Progenitor cell of endocrine pancreas (in vitro differentiated cells): ENCODE data around the gene CLCF1. TPM values are rescaled to one million over a fixed set of nuclear protein-coding genes. Genes with fewer than 3 reads are reported as not detected.

Experiments used
- DNase-seq: peaks from one replicate; pipeline ENCODE4 v3.0.0; 2021; ENCODE audit warnings: low spot score; ENCODE audit not compliant: unreplicated experiment
- H3K27ac Mint-ChIP-seq: 2 replicates; pipeline ENCODE4 v1.8.0; 2021; ENCODE audit warnings: mild to moderate bottlenecking, moderate library complexity, mixed read lengths
- H3K27me3 Mint-ChIP-seq: 2 replicates; pipeline ENCODE4 v1.8.0; 2021; ENCODE audit warnings: mixed read lengths
- H3K36me3 Mint-ChIP-seq: 2 replicates; pipeline ENCODE4 v1.8.0; 2022; ENCODE audit warnings: mixed read lengths; ENCODE audit not compliant: insufficient read depth
- H3K4me1 Mint-ChIP-seq: 2 replicates; pipeline ENCODE4 v1.8.0; 2021; ENCODE audit warnings: low read depth, mixed read lengths
- H3K4me3 Mint-ChIP-seq: 2 replicates; pipeline ENCODE4 v1.8.0; 2021; ENCODE audit warnings: low read depth, mild to moderate bottlenecking, moderate library complexity, mixed read lengths
- H3K9me3 Mint-ChIP-seq: 2 replicates; pipeline ENCODE4 v1.8.0; 2021; ENCODE audit warnings: low read depth, mixed read lengths
- total RNA-seq: library from RNA; stranded (reverse); gene quantifications from 2 replicates; pipeline ENCODE4 v1.2.1, GENCODE V29; 2021
- TF ChIP-seq, protein P1 (sequence below): fragments of 200-600 bp; sonication (generic); IDR thresholded peaks from one replicate; pipeline ENCODE4 v1.5.0; 2021; ENCODE audit warnings: antibody characterized with exemption, mild to moderate bottlenecking; ENCODE audit not compliant: unreplicated experiment

CLCF1 gene
- total RNA-seq, 1 donor from 2014 or later = 6.9 TPM

DNA sequence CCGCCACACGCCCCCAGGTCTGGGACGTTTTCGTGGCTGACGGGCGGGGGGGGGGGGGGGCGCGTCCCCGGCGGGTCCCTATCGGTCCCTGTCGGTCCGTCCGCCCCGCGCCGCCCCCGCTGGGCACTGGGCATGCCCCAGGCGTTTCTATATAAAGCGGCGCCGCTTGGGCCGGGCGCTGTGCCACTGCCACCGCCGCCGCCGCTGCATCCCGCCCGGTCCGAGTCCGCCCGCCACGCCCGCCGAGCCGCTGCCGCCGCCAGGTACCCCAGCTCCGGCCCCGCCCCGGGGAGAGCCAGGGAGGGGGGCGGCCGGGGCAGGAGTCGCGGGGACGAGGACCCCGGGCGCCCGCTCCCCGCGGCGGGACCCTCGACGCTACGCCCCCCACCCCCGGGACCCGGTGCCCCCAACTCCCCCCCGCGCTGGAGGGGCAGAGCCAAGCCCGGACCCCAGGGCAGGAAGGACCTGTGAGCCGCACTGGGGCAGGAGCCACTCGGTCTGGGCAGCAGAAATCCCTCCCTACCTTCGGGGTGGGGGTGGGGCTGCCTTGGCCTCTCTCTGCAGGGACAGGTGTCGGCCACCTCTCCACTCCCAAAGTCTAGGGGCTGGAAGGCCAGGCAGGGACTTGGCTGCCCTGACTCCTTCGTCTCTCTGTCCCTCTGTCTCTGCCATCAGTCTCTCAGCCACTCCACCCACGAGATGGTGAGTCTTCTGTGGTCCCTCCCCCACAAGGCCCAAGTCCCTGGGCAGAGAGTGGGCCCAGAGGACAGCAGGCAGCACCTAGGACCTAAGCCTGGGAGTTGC lies 42.3 kb upstream of the CLCF1 start, which contains the start of gene CARNS1:
CARNS1 (plus strand) TSS at position 178 of the 804 bp plus-strand sequence; CDS start at position 700, 522 bp downstream.
- peaks cover 35% of the 10 kb centered on the region for H3K27me3 Mint-ChIP-seq
- H3K4me1 Mint-ChIP-seq = peaks cover 4% of the 10 kb centered on the region
- no peak for DNase-seq
- TF ChIP-seq, protein P1, sequence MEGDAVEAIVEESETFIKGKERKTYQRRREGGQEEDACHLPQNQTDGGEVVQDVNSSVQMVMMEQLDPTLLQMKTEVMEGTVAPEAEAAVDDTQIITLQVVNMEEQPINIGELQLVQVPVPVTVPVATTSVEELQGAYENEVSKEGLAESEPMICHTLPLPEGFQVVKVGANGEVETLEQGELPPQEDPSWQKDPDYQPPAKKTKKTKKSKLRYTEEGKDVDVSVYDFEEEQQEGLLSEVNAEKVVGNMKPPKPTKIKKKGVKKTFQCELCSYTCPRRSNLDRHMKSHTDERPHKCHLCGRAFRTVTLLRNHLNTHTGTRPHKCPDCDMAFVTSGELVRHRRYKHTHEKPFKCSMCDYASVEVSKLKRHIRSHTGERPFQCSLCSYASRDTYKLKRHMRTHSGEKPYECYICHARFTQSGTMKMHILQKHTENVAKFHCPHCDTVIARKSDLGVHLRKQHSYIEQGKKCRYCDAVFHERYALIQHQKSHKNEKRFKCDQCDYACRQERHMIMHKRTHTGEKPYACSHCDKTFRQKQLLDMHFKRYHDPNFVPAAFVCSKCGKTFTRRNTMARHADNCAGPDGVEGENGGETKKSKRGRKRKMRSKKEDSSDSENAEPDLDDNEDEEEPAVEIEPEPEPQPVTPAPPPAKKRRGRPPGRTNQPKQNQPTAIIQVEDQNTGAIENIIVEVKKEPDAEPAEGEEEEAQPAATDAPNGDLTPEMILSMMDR = no peak
- no peaks in the 10 kb centered on the region for H3K36me3 Mint-ChIP-seq
- no peaks in the 10 kb centered on the region for H3K9me3 Mint-ChIP-seq
- no peak within 1 kb of the TSS for H3K27ac Mint-ChIP-seq
- peak within 1 kb of the TSS; percentile 57 for H3K4me3 Mint-ChIP-seq

DNA sequence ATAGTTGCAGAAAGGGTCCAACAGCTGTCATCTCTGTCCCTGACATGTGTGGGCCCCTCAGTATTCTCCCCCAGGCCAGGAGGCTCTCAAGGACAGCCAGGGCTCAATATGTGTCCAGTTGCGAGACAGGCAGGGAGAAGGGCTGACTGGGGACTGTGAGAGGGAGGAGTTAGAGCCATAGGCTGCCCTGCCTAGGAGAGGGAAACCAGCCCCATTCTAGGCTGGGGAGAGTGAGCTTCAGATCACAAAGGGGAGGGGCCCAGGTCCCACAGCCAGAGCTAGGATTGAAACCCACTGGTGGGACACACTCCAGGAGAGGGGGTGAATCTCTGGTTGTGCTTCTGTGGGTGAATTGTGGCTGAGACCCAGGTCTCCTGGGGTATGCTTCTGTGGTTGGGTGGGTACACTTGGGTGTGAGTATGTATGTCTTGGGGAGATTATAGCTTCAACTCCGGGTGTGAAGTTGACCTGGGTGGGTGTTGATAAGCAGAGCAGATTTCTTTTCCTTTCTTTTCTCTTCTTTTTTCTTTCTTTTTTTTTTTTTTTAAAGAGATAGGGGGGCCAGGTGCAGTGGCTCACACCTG lies 40.0 kb upstream of the CLCF1 start:
- peaks cover 37% of the 10 kb centered on the region for H3K27me3 Mint-ChIP-seq
- no peak overlapping the region for H3K27ac Mint-ChIP-seq
- H3K9me3 Mint-ChIP-seq = no peaks in the 10 kb centered on the region
- peaks cover 5% of the 10 kb centered on the region for H3K4me1 Mint-ChIP-seq
- no peak overlapping the region for H3K4me3 Mint-ChIP-seq
- no peaks in the 10 kb centered on the region for H3K36me3 Mint-ChIP-seq
- DNase-seq = no peak
- TF ChIP-seq, protein P1 = no peak

DNA sequence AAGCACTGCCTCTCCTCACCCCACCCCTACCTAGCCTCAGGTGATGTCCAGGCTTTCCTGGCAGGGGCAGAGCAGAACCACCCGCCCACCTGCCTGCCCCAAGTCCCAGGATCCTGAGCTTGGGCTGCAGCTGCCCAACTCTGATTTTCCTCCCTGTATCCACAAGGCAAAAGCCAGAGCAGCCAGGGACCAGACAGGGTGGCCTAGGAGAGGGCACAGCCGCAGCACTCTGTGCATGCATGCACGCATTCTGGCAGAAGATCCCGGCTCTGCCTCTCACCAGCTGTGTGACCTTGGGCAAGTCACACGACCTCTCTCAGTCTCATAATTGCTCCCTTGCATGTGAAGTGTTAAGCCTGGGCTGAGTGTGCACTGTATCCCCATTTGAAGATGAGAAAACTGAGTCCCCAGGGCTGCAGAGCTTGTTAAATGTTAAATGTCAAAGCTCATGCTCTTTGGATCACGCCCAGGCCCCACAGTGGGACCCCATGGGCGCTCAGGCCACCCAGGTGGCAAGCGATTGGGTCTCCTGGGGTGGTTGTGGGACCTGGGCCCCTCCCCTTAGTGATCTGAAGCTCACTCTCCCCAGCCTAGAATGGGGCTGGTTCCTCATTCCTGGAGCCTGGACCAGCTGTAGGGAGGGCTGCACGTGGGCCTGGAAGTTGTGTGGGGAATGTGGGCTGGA lies 39.2 kb upstream of the CLCF1 start:
- Mint-ChIP-seq H3K27ac (no peak overlapping the region), H3K27me3 (peaks cover 38% of the 10 kb centered on the region), H3K36me3 (no peaks in the 10 kb centered on the region), H3K4me1 (peaks cover 5% of the 10 kb centered on the region), H3K9me3 (no peaks in the 10 kb centered on the region), H3K4me3 (no peak overlapping the region)
- DNase-seq = no peak
- TF ChIP-seq, protein P1 = no peak

DNA sequence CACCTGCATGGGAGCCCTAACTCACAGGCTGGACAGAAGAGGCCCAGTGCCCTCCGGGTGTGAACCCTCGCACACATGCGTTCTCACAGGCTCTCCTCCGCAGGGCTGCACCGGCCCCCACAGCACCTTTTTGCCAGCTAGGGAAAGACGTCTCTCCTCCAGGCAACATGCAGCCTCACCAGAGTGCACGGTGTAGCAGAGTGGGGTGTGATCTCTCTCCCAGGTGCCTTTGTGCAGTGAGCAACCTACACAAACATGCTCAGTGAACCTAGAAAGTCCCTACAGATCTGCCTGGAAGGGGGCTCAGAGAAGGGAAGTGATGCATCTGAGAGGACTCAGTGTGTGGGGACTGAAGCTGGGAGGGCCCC lies 38.4 kb upstream of the CLCF1 start:
- Mint-ChIP-seq H3K27me3 (peaks cover 45% of the 10 kb centered on the region), H3K9me3 (no peaks in the 10 kb centered on the region)
- TF ChIP-seq, protein P1 = no peak

More for the DNA sequence above, 38.4 kb upstream of the CLCF1 start:
- Mint-ChIP-seq H3K27ac (no peak overlapping the region), H3K36me3 (no peaks in the 10 kb centered on the region), H3K4me3 (no peak overlapping the region), H3K4me1 (peaks cover 5% of the 10 kb centered on the region)
- no peak for DNase-seq
